Subcutaneous adipose tissue (tissue), 4 donors: ENCODE measurements around the gene OPCML. TPM values are rescaled to one million over a fixed set of nuclear protein-coding genes. Genes with fewer than 3 reads are reported as not detected.

ENCODE experiments used
- CTCF ChIP-seq: fragments of 450-650 bp; IDR thresholded peaks from one replicate; pipeline ENCODE4 v1.5.1; 2016; ENCODE audit warnings: low read depth, mild to moderate bottlenecking, control low read depth, antibody characterized with exemption, moderate library complexity
- total RNA-seq, 4 donors: library from RNA; depleted of rRNA; stranded (reverse); fragments of >200 nt; gene quantifications; one replicate each; pipeline ENCODE4 v1.1.0, GENCODE V29; 2016

The OPCML gene
- total RNA-seq, 4 donors from 2014 or later: under 0.01 TPM; not detected in 3

DNA sequence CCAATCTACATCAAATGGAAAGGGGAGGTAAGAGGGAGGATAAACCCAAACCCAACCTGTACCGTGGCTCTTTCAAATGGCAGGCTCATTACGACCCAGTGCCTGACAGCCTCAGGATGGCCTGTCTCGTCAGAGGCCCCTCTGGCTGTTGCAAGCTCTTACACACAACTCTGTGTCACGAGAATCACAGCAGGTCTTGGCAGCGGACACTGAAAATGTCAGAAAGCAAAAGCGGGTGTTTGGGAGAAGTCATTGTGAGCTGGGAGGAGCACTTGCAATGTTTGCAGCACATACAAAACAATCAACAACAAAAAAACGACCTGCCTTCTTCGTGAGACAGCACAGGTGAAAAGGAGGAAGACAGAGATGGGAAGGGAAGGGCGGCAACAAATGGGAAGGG is 248.1 kb downstream of the OPCML start:
- TF ChIP-seq CTCF: no peak

DNA sequence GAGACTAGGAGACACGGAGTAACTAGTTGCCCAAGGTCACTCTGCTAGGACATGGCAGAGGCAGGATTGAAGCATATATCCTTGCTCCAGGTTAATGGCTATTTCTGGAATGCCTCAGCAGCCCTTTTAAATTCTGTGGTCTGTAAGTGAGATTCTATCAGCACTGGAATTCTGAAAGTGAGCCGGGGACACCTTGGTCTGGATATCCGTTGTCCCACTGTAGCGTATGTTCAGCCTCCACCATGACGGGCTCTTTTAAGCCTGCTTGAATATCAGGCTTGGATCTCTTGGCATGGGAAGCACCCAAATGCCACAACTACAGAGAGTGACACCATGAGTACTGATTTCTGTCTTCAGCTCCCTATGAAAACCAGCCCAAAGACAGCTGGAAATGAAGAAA is 254.4 kb downstream of the OPCML start:
- TF ChIP-seq CTCF: no peak

DNA sequence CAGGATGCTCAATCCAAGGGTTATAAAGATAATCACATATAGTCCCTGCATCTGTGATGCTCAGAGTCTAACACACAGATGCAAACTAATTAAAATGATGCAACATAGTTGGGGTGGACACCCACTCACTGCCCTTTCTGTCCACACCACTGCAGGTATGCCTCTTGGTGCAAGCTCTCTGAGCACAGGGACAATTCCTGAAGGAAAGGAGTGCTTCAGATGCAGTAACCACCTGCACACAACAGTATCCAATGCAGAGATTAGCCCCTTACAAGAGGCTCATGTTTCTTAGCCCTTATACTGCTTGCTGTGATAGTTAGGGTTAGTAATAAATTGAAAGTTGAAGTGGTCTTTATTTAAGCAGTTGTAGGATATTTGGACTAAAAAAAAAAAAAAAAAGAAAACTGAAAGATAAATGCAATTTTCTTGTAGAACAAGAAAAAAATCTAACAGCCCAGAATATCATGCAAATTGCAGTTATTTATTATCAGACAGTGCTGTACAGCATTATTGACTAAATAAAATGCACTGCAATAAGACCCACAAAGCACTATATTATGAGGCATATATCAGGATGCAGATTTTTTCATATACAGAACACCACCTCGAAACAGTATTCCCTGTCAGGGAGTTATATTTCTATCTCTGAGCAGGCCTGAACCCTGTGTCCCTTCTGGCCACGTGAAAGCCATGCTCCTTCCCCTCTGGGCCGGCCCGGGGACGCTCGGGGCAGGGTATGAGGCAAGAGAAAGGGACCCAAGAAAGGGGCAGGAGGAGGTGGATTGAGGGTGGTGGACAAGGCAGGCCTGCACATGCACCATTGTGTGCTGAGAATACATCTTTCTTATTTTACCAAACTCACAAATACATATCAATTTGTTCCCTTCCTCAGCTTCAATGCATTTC is 260.2 kb downstream of the OPCML start:
- TF ChIP-seq CTCF: no peak

DNA sequence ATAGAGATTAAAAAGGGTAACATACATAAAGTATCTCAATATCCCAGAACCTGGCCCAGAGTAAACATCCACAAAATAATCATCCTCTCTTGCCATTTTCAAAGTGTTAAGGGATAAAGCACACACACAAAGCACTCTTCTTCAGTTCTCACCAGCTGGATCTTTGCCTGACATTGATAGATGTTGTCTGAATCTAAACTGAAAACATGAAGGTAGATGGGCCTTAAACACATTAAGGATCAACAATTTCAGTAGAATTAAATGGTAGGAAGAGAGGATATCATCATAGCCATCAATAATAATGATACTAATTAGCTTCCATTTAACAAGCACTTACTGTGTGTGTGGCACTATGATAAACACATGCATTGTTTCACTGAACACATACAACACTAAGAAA is 261.1 kb downstream of the OPCML start:
- TF ChIP-seq CTCF: no peak

- no peak for TF ChIP-seq CTCF
Measured at GRCh38 chr11:133269267-133269666, 263.0 kb downstream of the OPCML start.

DNA sequence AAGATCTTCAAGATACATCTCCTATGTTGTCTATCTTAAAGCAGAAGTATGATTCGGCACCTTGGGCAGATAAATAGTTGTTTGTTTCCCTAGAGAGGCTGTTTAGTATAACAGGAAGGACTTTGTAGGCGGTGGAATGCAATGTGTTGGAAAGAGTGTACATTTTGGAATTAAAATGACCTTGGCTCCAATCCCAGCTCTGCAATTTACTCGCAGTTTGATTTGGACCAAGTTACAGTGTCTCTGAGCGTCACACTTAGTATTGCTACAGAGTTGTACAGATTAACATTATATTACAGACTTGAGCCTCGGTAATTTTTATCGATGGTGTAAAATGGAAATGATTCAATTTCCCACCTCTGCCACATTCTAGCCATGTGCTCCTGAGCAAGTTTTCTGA is 265.3 kb downstream of the OPCML start:
- TF ChIP-seq CTCF: no peak

- TF ChIP-seq CTCF: no peak
Measured at GRCh38 chr11:133265530-133266035, 266.7 kb downstream of the OPCML start.
